H1 (cell line): Measurements from ENCODE around the gene IFT122. TPM values are rescaled to one million over a fixed set of nuclear protein-coding genes. Genes with fewer than 3 reads are reported as not detected.

Experiments
- EP300 ChIP-seq, 2 experiments: IDR thresholded peaks; 1 replicate in 1 of 2; 2 replicates in 1 of 2; pipeline ENCODE4 v1.6.1; 2011 to 2012; ENCODE audit warnings: low read depth in 2 of 2, low read length in 2 of 2, mild to moderate bottlenecking in 2 of 2, borderline replicate concordance in 1 of 2, inconsistent platforms in 1 of 2, moderate library complexity in 1 of 2
- KDM1A ChIP-seq: fragments of 200-600, 300-600 bp; sonication (generic); IDR thresholded peaks from 2 replicates; pipeline ENCODE4 v1.7.1; 2016; ENCODE audit warnings: mild to moderate bottlenecking, low read length, borderline replicate concordance
- POLR2A ChIP-seq, 2 experiments: IDR thresholded peaks; 1 replicate in 1 of 2; 2 replicates in 1 of 2; pipeline ENCODE4 v1.6.1; 2011; ENCODE audit warnings: low read depth in 2 of 2, low read length in 2 of 2, mild to moderate bottlenecking in 2 of 2; ENCODE audit errors: control extremely low read depth in 1 of 2
- SAP30 ChIP-seq: fragments of 300-600 bp; sonication (generic); IDR thresholded peaks from 2 replicates; pipeline ENCODE4 v1.7.1; 2012; ENCODE audit warnings: low read length, moderate library complexity, mild to moderate bottlenecking, inconsistent platforms; ENCODE audit not compliant: insufficient read depth, insufficient replicate concordance
- polyA plus RNA-seq, 7 experiments: library from polyadenylated mRNA; depleted of rRNA in 3 of 7; stranded (reverse) in 5 of 7; unstranded in 2 of 7; fragments of >200 nt in 5 of 7; fragments of 200-250 nt in 2 of 7; gene quantifications; 1 replicate in 5 of 7; 2 replicates in 1 of 7; 4 replicates in 1 of 7; pipeline versions ENCODE4 v1.2.1 to v1.2.3, GENCODE V29; 2011 to 2013; ENCODE audit warnings: missing spikeins in 2 of 7, mixed read lengths in 2 of 7
- small RNA-seq: library from polyadenylated mRNA; stranded (forward); fragments of <200 nt; extraction: miRNeasy Mini kit (QIAGEN cat#:217004); gene quantifications from one replicate; pipeline ENCODE3, GENCODE V24; 2013; ENCODE audit not compliant: insufficient read depth
- total RNA-seq: library from RNA; stranded (reverse); fragmentation: NEBNext Ultra II Directional; extraction: Animal tissue kit (Norgen Biotek cat#: 25700); gene quantifications from 2 replicates; pipeline ENCODE4 v1.2.1, GENCODE V29; 2021
- TF ChIP-seq, protein P1 (sequence below): IDR thresholded peaks from 2 replicates; pipeline ENCODE4 v1.6.1; 2012; ENCODE audit warnings: inconsistent platforms

The IFT122 gene
- total and polyA plus RNA-seq, 2 of the 8 experiments (the other 6 are each of a cell fraction or from before 2014, with no cell fraction given): 23.7 to 25.1 TPM

- no peak for TF ChIP-seq SAP30
- TF ChIP-seq KDM1A: no peak
- TF ChIP-seq EP300 (IDR thresholded peaks at IDR 0.05; ENCODE audit: borderline replicate concordance in 1 of 2, low read depth in 2 of 2, low read length in 2 of 2): no peak
- TF ChIP-seq, protein P1, sequence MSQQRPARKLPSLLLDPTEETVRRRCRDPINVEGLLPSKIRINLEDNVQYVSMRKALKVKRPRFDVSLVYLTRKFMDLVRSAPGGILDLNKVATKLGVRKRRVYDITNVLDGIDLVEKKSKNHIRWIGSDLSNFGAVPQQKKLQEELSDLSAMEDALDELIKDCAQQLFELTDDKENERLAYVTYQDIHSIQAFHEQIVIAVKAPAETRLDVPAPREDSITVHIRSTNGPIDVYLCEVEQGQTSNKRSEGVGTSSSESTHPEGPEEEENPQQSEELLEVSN: no peak
- no peak for TF ChIP-seq POLR2A (IDR thresholded peaks at IDR 0.05; ENCODE audit: control extremely low read depth in 1 of 2, low read depth in 2 of 2, low read length in 2 of 2)
These were observed 129.8 kb downstream of the IFT122 start (continued) for GRCh38 chr3:129569856-129570255.

Small RNA genes within 50 kb of the gene (small RNA-seq; reads per million reads assigned to genes)
- 3.1 reads per million, percentile 39 among the genes with 10 or more reads in this experiment for gene SNORA7B

Other genes starting within 250 kb of the IFT122 start
- 104 and 106 TPM in 2 replicates for gene COPG1, start 190.6 kb upstream of the IFT122 start, total RNA-seq
- gene COPG1, start 190.6 kb upstream of the IFT122 start, polyA plus RNA-seq (2011; rRNA removed): 50.7 and 52.7 TPM in 2 replicates
- gene HMCES, start 161.4 kb upstream of the IFT122 start, total RNA-seq: 46.7 and 49.5 TPM in 2 replicates
- 27.6 and 30.4 TPM in 2 replicates for gene HMCES, start 161.4 kb upstream of the IFT122 start, polyA plus RNA-seq (2011; rRNA removed)
- gene EFCAB12, start 11.6 kb upstream of the IFT122 start, total RNA-seq: 0.75 and 0.99 TPM in 2 replicates
- gene EFCAB12, start 11.6 kb upstream of the IFT122 start, polyA plus RNA-seq (2011; rRNA removed): 0.60 and 0.71 TPM in 2 replicates
- 33.4 and 35.8 TPM in 2 replicates for gene MBD4, start 276 bp upstream of the IFT122 start, total RNA-seq
- 11.1 and 11.2 TPM in 2 replicates for gene MBD4, start 276 bp upstream of the IFT122 start, polyA plus RNA-seq (2011; rRNA removed)
- not detected in 2 replicates for gene RHO, start 88.4 kb downstream of the IFT122 start, total RNA-seq
- not detected in 2 replicates for gene RHO, start 88.4 kb downstream of the IFT122 start, polyA plus RNA-seq (2011; rRNA removed)
- gene H1-8, start 103.0 kb downstream of the IFT122 start, total RNA-seq: not detected in 2 replicates
- not detected in 2 replicates for gene H1-8, start 103.0 kb downstream of the IFT122 start, polyA plus RNA-seq (2011; rRNA removed)
- 60.2 and 66.4 TPM in 2 replicates for gene PLXND1, start 166.5 kb downstream of the IFT122 start, total RNA-seq
- gene PLXND1, start 166.5 kb downstream of the IFT122 start, polyA plus RNA-seq (2011; rRNA removed): 17.7 and 21.7 TPM in 2 replicates